Adrenal gland (tissue), 5 donors: ENCODE measurements around the gene PHF1.
"Not testable (repeated sequence)": the region's sequence is repeated elsewhere in the genome, so short reads cannot be mapped to it uniquely, and the experiment has no call there.

ENCODE experiments used
- CTCF ChIP-seq, 6 experiments: fragments of 450-650 bp in 4 of 6; fragments of 200-600 bp in 2 of 6; sonication (generic) in 1 of 6; IDR thresholded peaks; 1 replicate in 5 of 6; 2 replicates in 1 of 6; pipeline versions ENCODE4 v1.5.1 to v1.8.0; 2016 to 2021; ENCODE audit warnings: antibody characterized with exemption in 6 of 6, mild to moderate bottlenecking in 2 of 6, moderate library complexity in 1 of 6
- POLR2A ChIP-seq, 2 donors: fragments of 450-650 bp; IDR thresholded peaks; one replicate each; pipeline ENCODE4 v1.6.1; 2017; ENCODE audit warnings: antibody characterized with exemption in 2 of 2, mild to moderate bottlenecking in 2 of 2, moderate library complexity in 1 of 2
- donor health status: DM: no; HTN: no; CAD: no.

- not testable (repeated sequence) for TF ChIP-seq CTCF, POLR2A (IDR thresholded peaks at IDR 0.05)
These were observed 12.2 kb upstream of the PHF1 start for GRCh38 chr6:33398601-33399000.
